HFF-Myc (cell line): ENCODE results near the gene ADK.
A peak's percentile ranks its signal among the peaks of the same experiment; 100 is the strongest.

ENCODE experiments used
- DNase-seq: peaks from one replicate; pipeline ENCODE4 v3.0.0-alpha.2; 2011; ENCODE audit warnings: low read depth; ENCODE audit errors: extremely low read depth
- H3K4me3 ChIP-seq: replicated peaks from 2 replicates; pipeline ENCODE4 v1.5.1; 2011; ENCODE audit warnings: low read depth, mild to moderate bottlenecking, control low read depth, low read length
- CTCF ChIP-seq: IDR thresholded peaks from 2 replicates; pipeline ENCODE4 v1.5.1; 2012; ENCODE audit warnings: mild to moderate bottlenecking, low read depth, low read length, control low read depth; ENCODE audit errors: missing control alignments

Gene ADK

GRCh38 chr10:74582566-74582965, 431.5 kb downstream of the ADK start:
- no peak for TF ChIP-seq CTCF
- H3K4me3 ChIP-seq: no peak overlapping the region
- DNase-seq: no peak

- no peak for TF ChIP-seq CTCF
Observed at GRCh38 chr10:74585231-74586087, 434.4 kb downstream of the ADK start.

GRCh38 chr10:74586088-74586585, 435.1 kb downstream of the ADK start:
- no peak for DNase-seq

More at GRCh38 chr10:74585231-74586087, 434.4 kb downstream of the ADK start:
- H3K4me3 ChIP-seq: no peak overlapping the region
- DNase-seq: no peak

GRCh38 chr10:74587109-74587854, 436.3 kb downstream of the ADK start:
- H3K4me3 ChIP-seq: no peak overlapping the region
- DNase-seq: no peak
- no peak for TF ChIP-seq CTCF

More at GRCh38 chr10:74586088-74586585, 435.1 kb downstream of the ADK start:
- TF ChIP-seq CTCF: no peak
- no peak overlapping the region for H3K4me3 ChIP-seq

DNA sequence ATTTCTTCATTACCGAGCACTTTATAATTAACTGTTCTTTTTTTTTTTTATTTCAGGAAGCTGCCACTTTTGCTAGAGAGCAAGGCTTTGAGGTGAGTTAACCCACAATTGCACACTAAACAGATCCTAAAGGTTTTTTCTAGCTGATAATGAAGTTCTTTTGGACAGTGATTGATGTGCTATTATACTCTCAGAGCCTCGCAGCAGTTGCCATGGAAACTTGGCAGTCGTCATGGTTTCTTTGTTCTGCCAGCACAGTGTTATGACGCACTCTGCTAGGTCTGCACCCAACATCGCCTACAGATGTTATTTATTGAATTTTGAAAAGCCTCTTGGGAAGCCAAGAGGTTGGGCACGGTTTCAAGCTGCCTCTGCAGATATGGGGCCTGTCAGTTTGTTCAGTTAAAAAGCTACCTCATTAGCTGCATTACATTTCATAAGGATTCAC, 438.2 kb downstream of the ADK start:
- TF ChIP-seq CTCF: no peak
- H3K4me3 ChIP-seq: no peak overlapping the region
- peak; percentile 98 for DNase-seq

DNA sequence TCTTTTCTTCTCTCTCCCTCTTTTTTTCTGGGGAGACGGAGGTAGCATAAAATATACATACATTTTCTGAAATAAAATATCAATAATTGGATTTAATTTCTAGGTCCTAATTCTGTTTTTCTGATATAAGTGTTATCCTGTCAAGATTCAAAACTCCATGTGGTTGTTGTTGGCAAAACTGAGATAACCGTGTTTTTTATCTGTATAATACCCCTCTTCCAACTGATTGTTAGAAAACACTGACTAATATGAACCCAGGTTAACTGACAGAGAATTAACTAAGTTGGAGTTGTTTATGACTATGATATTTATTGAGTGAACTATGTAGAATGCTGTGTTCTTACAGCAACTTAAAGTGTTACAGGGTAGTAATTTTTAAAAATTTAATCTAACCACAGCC, 438.8 kb downstream of the ADK start:
- no peak for DNase-seq
- no peak overlapping the region for H3K4me3 ChIP-seq
- no peak for TF ChIP-seq CTCF
